Fibroblast of the aortic adventitia (primary cell): ENCODE results near the gene RRP36. TPM values are rescaled to one million over a fixed set of nuclear protein-coding genes. Genes with fewer than 3 reads are reported as not detected.

Experiments used
- DNase-seq: peaks from one replicate; pipeline ENCODE4 v3.0.0-alpha.2; 2010; ENCODE audit warnings: low read depth
- H3K4me3 ChIP-seq: 2 replicates; pipeline ENCODE4 v1.5.1; 2011; ENCODE audit warnings: low read depth, mild to moderate bottlenecking, control low read depth, low read length, moderate library complexity
- CTCF ChIP-seq: IDR thresholded peaks from 2 replicates; pipeline ENCODE4 v1.5.1; 2011; ENCODE audit warnings: mild to moderate bottlenecking, low read length, control low read depth, inconsistent platforms; ENCODE audit not compliant: insufficient read depth
- total RNA-seq: library from RNA; depleted of rRNA; stranded (reverse); fragments of >200 nt; gene quantifications from 2 replicates; pipeline ENCODE4 v1.2.3, GENCODE V29; 2012; ENCODE audit warnings: low replicate concordance

RRP36 gene
- total RNA-seq, 1 donor, result 86.6 TPM

DNA sequence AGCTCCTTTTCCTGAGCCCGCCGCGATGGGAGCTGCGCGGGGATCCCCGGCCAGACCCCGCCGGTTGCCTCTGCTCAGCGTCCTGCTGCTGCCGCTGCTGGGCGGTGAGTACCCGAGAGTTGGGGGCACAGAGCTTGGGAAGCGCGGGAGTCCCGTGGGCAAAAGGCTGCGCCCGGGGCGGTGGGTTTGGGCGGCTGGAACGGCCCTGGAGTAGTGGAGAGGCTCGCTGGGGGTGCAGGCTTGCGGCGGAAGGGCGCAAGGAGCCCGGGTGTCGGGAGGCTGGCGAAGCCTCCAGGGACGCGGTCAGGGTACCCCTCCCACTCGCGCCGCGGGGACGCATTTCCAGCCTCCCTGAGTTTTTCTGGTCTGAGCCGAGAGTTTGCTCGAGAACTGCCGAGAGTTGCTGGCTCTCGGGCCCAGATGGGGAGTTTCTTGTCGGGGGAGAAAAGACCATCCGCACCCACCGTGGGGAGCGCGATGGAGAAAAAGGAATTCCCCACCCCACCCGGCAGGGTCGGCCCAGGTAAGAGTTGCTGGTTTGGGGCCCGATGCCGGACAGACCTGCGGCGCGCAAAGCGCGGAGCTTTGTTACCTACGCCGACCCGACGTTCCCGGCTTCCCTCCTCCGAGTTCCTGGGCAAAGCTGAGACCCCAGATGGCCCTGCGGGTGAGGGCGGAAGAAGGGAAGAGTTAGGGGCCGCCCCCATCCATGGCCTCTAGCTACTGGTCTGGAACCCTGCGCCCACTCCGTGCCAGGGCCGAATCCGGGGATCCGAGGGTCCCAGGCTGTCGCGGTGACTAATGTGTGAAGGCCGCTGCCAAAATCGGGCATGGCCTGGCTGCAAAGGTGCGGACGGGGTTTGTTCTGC is 55.3 kb downstream of the RRP36 start:
- peak overlapping the region; percentile 81 for H3K4me3 ChIP-seq
- DNase-seq, result peak; percentile 35
- TF ChIP-seq CTCF, result no peak

DNA sequence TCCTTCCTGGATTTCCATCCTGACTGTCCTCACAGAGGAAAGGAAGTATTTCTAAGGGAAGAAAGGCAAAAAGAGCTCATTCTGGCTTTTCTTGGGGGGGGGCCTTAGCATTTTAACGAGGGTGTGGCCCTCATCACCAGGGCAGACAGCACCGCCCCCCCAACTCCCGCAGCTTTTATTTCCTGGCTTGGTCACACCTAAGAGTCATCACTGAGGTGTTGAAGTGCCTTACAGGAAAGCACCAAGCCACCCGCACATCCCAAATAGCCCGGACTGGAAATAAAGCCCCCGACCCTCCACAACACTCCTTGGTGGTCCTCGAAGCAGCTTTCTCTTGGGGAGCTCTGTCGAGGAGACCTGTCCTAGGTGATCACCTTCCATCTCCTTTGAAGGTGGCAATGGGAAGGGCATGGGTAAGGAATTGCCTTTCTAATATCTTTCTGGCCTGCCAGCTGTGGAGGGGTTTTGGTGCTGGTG is 55.9 kb downstream of the RRP36 start:
- DNase-seq, result no peak
- no peak for TF ChIP-seq CTCF
- H3K4me3 ChIP-seq, result peak overlapping the region; percentile 81

DNA sequence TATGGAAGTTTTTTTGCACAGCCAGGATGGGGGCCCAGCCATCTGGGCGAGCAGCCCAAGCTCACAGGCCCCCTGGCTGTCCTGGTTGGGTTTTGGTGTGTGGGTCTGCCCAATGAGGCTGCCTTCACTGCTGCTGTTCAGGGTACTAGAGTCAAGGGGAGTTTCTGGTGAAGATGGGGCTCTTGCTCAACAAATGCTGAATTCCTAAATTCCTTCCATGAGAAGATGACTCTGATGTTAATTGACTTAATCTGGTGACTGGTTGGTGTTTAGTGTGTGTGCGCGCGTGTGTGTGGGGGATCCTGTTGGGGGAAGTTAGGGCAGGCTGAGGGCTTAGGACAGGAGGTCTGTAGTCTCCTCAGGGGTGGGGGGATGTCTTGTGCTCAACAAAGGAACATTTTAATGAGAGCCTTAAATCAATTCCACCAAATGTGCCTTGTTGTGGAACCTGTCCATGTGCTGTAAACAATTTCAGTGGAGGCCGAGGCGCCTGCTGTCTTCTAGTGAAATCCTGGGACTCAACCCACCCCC is 56.6 kb downstream of the RRP36 start:
- DNase-seq, result no peak
- no peak for TF ChIP-seq CTCF
- H3K4me3 ChIP-seq, result peak overlapping the region; percentile 81

DNA sequence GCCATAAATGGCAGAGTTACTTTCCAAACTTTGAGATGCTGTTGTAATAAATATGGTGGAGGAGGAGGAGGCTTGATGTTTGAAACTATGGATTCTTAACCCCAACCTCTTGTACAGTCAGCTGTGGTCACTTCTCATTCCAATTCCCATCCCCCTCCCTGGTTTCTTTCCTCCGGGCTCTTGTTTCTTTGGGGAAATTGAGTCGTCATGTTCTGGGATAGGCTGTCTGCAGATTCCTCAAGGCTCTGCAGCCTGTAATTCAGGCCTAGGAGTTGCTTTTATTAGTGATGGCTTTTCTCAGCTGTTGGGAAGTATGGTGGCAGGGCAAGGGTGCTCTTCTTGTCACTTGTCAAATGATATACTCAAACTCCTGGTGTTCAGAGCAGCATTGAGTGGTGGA is 57.3 kb downstream of the RRP36 start:
- TF ChIP-seq CTCF, result no peak
- no peak for DNase-seq
- no peak overlapping the region for H3K4me3 ChIP-seq

Other genes with a start within 250 kb of the RRP36 start
- gene BICRAL, start 239.6 kb upstream of the RRP36 start, total RNA-seq, result 7.7 and 15.8 TPM in 2 replicates
- gene RPL7L1, start 142.0 kb upstream of the RRP36 start, total RNA-seq, result 74.7 and 102 TPM in 2 replicates
- gene PTCRA, start 105.6 kb upstream of the RRP36 start, total RNA-seq, result not detected in 2 replicates
- 23.2 and 45.6 TPM in 2 replicates for gene CNPY3, start 92.1 kb upstream of the RRP36 start, total RNA-seq
- gene GNMT, start 60.9 kb upstream of the RRP36 start, total RNA-seq, result 0.25 and 0.36 TPM in 2 replicates
- 19.3 and 39.4 TPM in 2 replicates for gene PEX6, start 42.4 kb upstream of the RRP36 start, total RNA-seq
- 46.9 and 60.9 TPM in 2 replicates for gene PPP2R5D, start 37.1 kb upstream of the RRP36 start, total RNA-seq
- gene MEA1, start 7.7 kb upstream of the RRP36 start, total RNA-seq, result 18.6 and 71.8 TPM in 2 replicates
- gene KLHDC3, start 7.4 kb upstream of the RRP36 start, total RNA-seq, result 27.0 and 78.1 TPM in 2 replicates
- gene CUL7, start 32.2 kb downstream of the RRP36 start, total RNA-seq, result 28.0 and 31.6 TPM in 2 replicates
- gene MRPL2, start 37.8 kb downstream of the RRP36 start, total RNA-seq, result 11.9 and 18.7 TPM in 2 replicates
- 11.3 and 15.3 TPM in 2 replicates for gene KLC4, start 38.0 kb downstream of the RRP36 start, total RNA-seq
- 44.6 and 102 TPM in 2 replicates for gene PTK7, start 54.7 kb downstream of the RRP36 start, total RNA-seq
- 17.5 and 17.9 TPM in 2 replicates for gene SRF, start 149.6 kb downstream of the RRP36 start, total RNA-seq
- 22.8 and 28.7 TPM in 2 replicates for gene CUL9, start 160.6 kb downstream of the RRP36 start, total RNA-seq
- gene DNPH1, start 207.9 kb downstream of the RRP36 start, total RNA-seq, result 46.2 and 65.2 TPM in 2 replicates
- not detected in 2 replicates for gene TTBK1, start 221.9 kb downstream of the RRP36 start, total RNA-seq